Raji (cell line): ENCODE results near the gene CALCOCO2.

Experiments
- POLR2A ChIP-seq: IDR thresholded peaks from 2 replicates; pipeline ENCODE4 v1.6.1; 2011; ENCODE audit warnings: low read depth, low read length, control low read depth; ENCODE audit not compliant: insufficient read depth

The CALCOCO2 gene

GRCh38 chr17:48816438-48816773, 14.4 kb upstream of the CALCOCO2 start:
- TF ChIP-seq POLR2A = no peak

DNA sequence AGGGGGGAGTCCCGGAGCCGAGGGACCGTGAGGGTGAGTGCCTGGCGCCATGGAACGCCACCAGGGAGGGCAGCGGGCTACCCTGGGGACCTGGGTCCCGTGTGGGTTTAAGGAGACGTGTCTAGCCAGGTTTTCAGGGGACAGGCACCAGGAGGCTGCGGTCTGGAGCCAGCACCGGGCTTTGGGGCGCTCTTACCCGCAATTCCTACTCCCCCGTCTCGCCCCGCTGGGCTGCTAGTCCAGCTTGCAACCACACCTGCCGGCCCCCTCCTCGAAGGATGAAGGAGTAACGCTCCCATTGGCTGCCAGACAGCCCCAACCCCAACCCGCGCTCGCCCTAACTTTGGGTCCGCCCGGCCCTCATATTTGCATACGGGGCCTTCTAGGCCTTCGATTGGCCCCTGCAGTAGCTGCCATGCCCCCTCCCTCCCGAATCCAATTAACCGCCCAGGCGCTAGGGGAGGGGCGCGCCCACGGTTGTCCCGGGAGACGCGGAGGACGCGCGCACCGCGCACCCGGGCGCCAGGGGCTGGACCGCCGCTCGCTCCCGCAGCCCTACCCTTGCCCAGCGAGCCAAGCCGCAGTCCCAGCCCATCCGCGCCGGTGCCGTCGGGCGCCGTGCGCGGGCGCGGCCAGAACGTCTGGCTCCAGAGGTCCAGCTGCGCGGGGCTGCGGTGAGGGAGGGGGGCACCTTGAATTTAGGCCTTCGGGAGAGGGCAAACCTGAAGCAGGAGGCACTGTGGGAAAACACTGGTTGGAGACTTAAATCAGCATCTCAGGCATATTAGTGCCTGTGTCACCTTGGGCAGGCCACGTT, 13.9 kb upstream of the CALCOCO2 start, which contains the start of gene TTLL6:
Gene TTLL6 (minus strand): TSS at position 456 of the 817 bp plus-strand sequence. CDS start 157 bp downstream, at position 299.
- TF ChIP-seq POLR2A = no peak

DNA sequence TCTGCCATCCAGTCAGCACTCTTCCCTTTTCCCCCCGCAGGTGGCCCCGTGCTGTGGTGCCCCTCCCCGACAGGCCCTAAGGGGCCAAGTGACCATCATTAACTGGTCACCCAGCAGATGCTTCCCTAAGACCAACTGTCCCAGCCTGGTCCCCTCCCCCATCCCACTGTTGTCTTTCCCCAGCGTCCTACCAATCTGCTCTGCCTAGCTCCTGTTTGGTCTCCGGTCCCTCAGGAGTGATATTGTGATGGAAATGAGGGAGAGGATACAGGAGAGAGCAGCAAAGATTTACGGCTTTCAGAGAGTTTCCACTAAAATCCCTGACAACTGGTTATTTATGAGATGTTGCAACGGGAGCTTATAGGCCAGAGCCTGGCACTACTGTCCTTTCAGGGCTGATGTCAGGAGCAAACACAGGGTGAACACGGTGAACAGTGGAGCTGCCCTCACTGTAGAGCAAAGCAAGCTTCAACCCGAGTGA, 12.4 kb upstream of the CALCOCO2 start:
- TF ChIP-seq POLR2A = no peak

GRCh38 chr17:48819466-48819865, 11.4 kb upstream of the CALCOCO2 start:
- TF ChIP-seq POLR2A = no peak

GRCh38 chr17:48825446-48826381, 5.1 kb upstream of the CALCOCO2 start:
- no peak for TF ChIP-seq POLR2A

GRCh38 chr17:48831549-48831883, 681 bp downstream of the CALCOCO2 start:
- TF ChIP-seq POLR2A = no peak

GRCh38 chr17:48834973-48835372, 4.1 kb downstream of the CALCOCO2 start:
- TF ChIP-seq POLR2A = no peak

DNA sequence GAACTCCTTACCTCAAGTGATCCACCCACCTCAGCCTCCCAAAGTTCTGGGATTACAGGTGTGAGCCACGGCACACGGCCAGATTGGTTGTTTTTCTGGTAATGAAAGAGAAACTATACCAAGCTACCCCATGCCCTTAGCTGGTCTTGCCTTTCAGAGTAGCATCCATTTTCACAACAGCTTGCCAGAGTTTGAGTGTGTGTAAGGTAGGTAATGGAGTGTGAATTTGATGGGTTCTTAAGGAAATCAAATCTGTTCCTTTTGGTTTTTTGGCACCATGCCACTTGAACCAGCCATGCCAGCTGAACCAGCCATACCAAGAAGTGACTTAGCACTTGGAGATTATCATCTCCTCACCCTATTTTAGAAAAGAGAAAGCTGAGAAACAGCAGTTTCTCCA, 5.1 kb downstream of the CALCOCO2 start:
- no peak for TF ChIP-seq POLR2A

DNA sequence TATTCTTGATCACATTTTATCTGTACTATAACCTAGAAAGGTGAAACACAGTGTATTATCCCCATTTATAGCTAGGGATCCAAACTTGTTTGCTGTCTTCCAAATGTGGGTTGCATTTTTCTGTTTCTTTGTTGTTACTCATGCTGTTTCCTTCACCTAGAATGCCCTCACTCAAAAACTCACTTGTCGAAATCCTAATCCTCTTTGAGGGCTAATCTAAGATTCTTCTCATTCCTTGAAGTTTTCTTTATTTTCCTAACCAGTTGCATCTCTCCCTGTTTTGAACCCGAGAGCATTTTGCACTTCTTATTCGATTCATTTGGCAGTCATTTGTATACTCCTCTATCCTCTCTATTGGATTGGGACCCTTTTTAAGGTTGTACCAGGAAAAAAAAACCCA, 9.6 kb downstream of the CALCOCO2 start:
- TF ChIP-seq POLR2A = no peak

DNA sequence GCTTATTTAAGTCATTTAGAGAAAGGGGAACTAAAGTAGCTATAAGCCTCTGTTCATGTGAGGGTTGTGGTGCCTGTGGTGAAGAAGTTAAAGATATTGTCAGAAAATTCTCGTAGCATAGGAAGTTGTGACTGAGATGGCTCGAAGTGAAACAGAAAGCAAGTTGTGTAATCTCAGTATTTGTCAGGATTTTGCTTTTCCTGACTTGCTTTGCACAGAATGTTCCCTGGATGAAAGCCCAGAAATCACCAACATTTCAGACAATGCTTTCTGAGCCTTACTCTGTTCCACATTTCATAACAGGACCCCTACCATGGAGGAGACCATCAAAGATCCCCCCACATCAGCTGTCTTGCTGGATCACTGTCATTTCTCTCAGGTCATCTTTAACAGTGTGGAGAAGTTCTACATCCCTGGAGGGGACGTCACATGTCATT, 10.6 kb downstream of the CALCOCO2 start:
- no peak for TF ChIP-seq POLR2A

GRCh38 chr17:48842746-48843145, 11.9 kb downstream of the CALCOCO2 start:
- TF ChIP-seq POLR2A = no peak

DNA sequence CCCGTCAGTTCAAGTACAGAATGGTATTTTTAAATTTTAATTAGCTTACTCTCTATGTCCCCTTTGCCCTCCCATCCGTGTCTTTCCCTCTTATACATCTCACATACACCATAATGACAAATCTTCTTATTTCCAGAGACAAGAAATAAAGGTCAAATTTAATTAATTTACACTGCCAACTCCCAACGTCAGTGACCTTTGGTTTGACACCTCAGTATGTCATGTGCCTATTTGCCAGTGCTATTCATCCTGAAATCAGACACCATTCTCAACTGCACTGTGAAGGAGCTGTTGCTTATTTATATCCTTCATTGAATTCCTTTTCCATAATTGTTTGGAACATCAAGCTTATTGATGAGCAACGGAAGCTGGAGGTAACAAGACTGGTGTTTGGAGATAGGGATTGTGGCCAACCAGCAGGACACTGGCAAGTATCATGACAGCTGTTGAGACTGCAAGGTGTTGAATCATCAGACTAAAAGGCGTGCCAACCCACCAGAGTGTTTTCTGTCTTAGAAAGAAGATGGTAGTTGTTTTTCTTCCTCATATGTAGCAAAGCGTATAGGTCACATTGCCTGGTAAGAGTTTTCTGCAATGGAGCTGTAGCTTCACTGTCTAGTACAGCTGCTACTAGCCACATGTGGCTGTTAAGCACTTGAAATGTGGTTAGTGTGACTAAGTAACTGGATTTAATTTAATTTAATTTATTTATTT, 12.5 kb downstream of the CALCOCO2 start:
- TF ChIP-seq POLR2A = no peak

DNA sequence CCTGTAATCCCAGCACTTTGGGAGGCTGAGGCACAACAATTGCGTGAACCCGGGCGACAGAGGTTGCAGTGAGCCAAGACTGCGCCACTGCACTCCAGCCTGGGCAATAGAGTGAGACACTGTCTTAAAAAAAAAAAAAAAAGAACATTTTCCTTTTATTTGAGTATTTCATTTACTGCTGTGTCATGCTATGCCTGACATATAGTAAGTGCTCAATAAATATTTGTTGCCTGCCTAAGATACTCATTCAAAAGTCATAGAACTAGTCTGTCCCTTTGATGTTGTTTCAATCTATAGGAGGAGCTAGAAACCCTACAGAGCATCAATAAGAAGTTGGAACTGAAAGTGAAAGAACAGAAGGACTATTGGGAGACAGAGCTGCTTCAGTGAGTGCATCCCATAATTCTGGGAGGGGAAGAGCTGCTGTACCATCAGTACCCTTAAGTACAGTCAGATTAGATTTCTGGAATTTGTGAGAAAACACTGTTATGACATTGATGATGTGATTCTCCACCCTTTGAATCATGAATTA, 20.0 kb downstream of the CALCOCO2 start:
- no peak for TF ChIP-seq POLR2A

- no peak for TF ChIP-seq POLR2A
Observed at GRCh38 chr17:48854774-48855476, 24.1 kb downstream of the CALCOCO2 start.
